ENCODE measurements around the gene TAOK3.

Gene TAOK3

DNA sequence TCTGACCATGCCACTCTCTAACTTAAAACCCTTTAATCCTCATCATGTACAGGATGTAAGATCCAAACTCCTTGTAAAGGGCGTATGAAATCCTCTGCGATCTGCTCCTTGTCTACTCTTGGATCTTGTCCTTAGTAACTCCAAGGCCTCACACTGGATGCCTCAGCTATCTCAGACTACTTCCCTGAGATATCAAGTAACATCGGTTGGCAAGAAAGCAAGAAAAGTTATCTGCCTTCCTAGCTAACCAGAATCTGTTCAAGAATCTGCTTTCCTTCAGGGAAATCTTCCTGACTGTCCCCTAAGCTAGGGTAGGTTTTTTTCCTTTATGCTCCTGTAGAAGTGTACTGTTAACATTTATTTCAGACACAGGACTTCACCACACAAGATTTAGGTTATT, 82.6 kb downstream of the TAOK3 start:
- Histone ChIP-seq H4K20me1 (ENCODE audit: insufficient read depth, low read length) (no peaks in the 10 kb centered on the region), H3K4me2 (ENCODE audit: low read length) (no peak overlapping the region), H3K4me3 (ENCODE audit: low read depth, low read length, poor library complexity, severe bottlenecking) (no peak overlapping the region), H3K27me3 (ENCODE audit: insufficient read depth, low read length) (no peaks in the 10 kb centered on the region), H3F3A (ENCODE audit: insufficient read depth, low read length) (no peaks in the 10 kb centered on the region), H3K27ac (ENCODE audit: low read depth, low read length, poor library complexity, severe bottlenecking) (no peak overlapping the region), H2AFZ (ENCODE audit: low read length) (no peak overlapping the region), H3K79me2 (ENCODE audit: insufficient read depth, low read length) (no peaks in the 10 kb centered on the region; the same call in 1 of the 2 replicates), H3K9me3 (ENCODE audit: low read length) (no peaks in the 10 kb centered on the region), H3K9ac (ENCODE audit: low read length) (no peak overlapping the region), H3K4me1 (ENCODE audit: insufficient read depth, low read length, severe bottlenecking) (no peaks in the 10 kb centered on the region), H3K36me3 (ENCODE audit: insufficient read depth, low read length) (no peaks in the 10 kb centered on the region; the same call in none of the 2 replicates), H3K9me2 (ENCODE audit: low read depth, low read length) (no peaks in the 10 kb centered on the region)
- TF ChIP-seq EZH2 (IDR thresholded peaks at IDR 0.05; ENCODE audit: borderline replicate concordance, low read length) (no peak), CTCF (IDR thresholded peaks at IDR 0.05; ENCODE audit: low read length) (no peak)

GRCh38 chr12:118288174-118288573, 84.5 kb downstream of the TAOK3 start:
- H3K36me3 ChIP-seq (ENCODE audit: insufficient read depth, low read length) = no peaks in the 10 kb centered on the region; the same call in 1 of the 2 replicates
- TF ChIP-seq CTCF (IDR thresholded peaks at IDR 0.05; ENCODE audit: low read length) (no peak), EZH2 (IDR thresholded peaks at IDR 0.05; ENCODE audit: borderline replicate concordance, low read length) (no peak)
- H3K4me3 ChIP-seq (ENCODE audit: low read depth, low read length, poor library complexity, severe bottlenecking) = no peak overlapping the region
- no peaks in the 10 kb centered on the region for H4K20me1 ChIP-seq (ENCODE audit: insufficient read depth, low read length)
- H3K9me3 ChIP-seq (ENCODE audit: low read length) = no peaks in the 10 kb centered on the region
- H3F3A ChIP-seq (ENCODE audit: insufficient read depth, low read length) = no peaks in the 10 kb centered on the region
- H3K27me3 ChIP-seq (ENCODE audit: insufficient read depth, low read length) = no peaks in the 10 kb centered on the region
- H3K4me2 ChIP-seq (ENCODE audit: low read length) = no peak overlapping the region
- H3K9ac ChIP-seq (ENCODE audit: low read length) = no peak overlapping the region
- H3K4me1 ChIP-seq (ENCODE audit: insufficient read depth, low read length, severe bottlenecking) = no peaks in the 10 kb centered on the region
- H3K27ac ChIP-seq (ENCODE audit: low read depth, low read length, poor library complexity, severe bottlenecking) = no peak overlapping the region
- no peaks in the 10 kb centered on the region; the same call in 1 of the 2 replicates for H3K79me2 ChIP-seq (ENCODE audit: insufficient read depth, low read length)
- no peaks in the 10 kb centered on the region for H3K9me2 ChIP-seq (ENCODE audit: low read depth, low read length)
- H2AFZ ChIP-seq (ENCODE audit: low read length) = no peak overlapping the region

DNA sequence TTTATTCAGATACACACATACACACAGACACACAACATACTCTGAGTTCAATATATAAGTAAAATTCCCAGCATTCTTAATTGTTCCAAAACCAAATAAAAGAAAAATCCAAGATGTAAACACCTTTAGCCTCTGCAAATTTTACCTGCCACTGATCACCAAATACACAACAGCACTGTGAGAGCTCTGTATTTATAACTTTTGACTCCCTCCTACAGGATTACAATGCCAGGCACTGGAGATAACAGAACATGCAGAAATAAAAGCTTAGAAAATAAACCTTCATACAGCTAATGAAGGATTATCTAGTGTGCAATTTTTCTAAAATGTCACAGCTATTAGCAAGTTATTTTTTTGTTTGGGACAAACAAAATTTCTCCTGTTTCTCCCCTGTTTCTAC, 85.0 kb downstream of the TAOK3 start:
- H3K9me2 ChIP-seq (ENCODE audit: low read depth, low read length) = no peaks in the 10 kb centered on the region
- no peak overlapping the region for H3K4me3 ChIP-seq (ENCODE audit: low read depth, low read length, poor library complexity, severe bottlenecking)
- H3F3A ChIP-seq (ENCODE audit: insufficient read depth, low read length) = no peaks in the 10 kb centered on the region
- no peak overlapping the region for H3K9ac ChIP-seq (ENCODE audit: low read length)
- H3K9me3 ChIP-seq (ENCODE audit: low read length) = no peaks in the 10 kb centered on the region
- no peak for TF ChIP-seq CTCF (IDR thresholded peaks at IDR 0.05; ENCODE audit: low read length)
- H2AFZ ChIP-seq (ENCODE audit: low read length) = no peak overlapping the region
- no peak overlapping the region for H3K27ac ChIP-seq (ENCODE audit: low read depth, low read length, poor library complexity, severe bottlenecking)
- H3K4me1 ChIP-seq (ENCODE audit: insufficient read depth, low read length, severe bottlenecking) = no peaks in the 10 kb centered on the region
- H3K36me3 ChIP-seq (ENCODE audit: insufficient read depth, low read length) = no peaks in the 10 kb centered on the region; the same call in 1 of the 2 replicates
- H3K27me3 ChIP-seq (ENCODE audit: insufficient read depth, low read length) = no peaks in the 10 kb centered on the region
- no peaks in the 10 kb centered on the region; the same call in 1 of the 2 replicates for H3K79me2 ChIP-seq (ENCODE audit: insufficient read depth, low read length)
- H3K4me2 ChIP-seq (ENCODE audit: low read length) = no peak overlapping the region
- H4K20me1 ChIP-seq (ENCODE audit: insufficient read depth, low read length) = no peaks in the 10 kb centered on the region

Measured in OCI-LY1 (cell line).